Neural progenitor cell (in vitro differentiated cells): ENCODE data around the gene EXOC4. TPM values are rescaled to one million over a fixed set of nuclear protein-coding genes. Genes with fewer than 3 reads are reported as not detected.

Experiments
- DNase-seq: peaks from one replicate; pipeline ENCODE4 v3.0.0-alpha.2; 2016; ENCODE audit warnings: low spot score
- H2AFZ ChIP-seq: fragments of 200-600 bp; sonication (generic); replicated peaks from 2 replicates; pipeline ENCODE4 v1.6.1; 2016; ENCODE audit warnings: antibody characterized with exemption
- H3F3A ChIP-seq: fragments of 200-600 bp; sonication (generic); 2 replicates; pipeline ENCODE4 v1.6.1; 2016; ENCODE audit warnings: antibody characterized with exemption, low read depth
- H3K27ac ChIP-seq: fragments of 200-600 bp; sonication (generic); 2 replicates; pipeline ENCODE4 v1.5.1; 2016; ENCODE audit warnings: mild to moderate bottlenecking
- H3K27me3 ChIP-seq: fragments of 200-600 bp; sonication (generic); 2 replicates; pipeline ENCODE4 v1.6.1; 2016; ENCODE audit warnings: mild to moderate bottlenecking, moderate library complexity
- H3K36me3 ChIP-seq: fragments of 200-600 bp; sonication (generic); 2 replicates; pipeline ENCODE4 v1.5.1; 2016
- H3K4me1 ChIP-seq: fragments of 200-600 bp; sonication (generic); 2 replicates; pipeline ENCODE4 v1.6.1; 2016; ENCODE audit warnings: mixed run types
- H3K4me2 ChIP-seq: fragments of 200-600 bp; sonication (generic); 2 replicates; pipeline ENCODE4 v1.6.1; 2016
- H3K4me3 ChIP-seq: fragments of 200-600 bp; sonication (generic); 2 replicates; pipeline ENCODE4 v1.5.1; 2016
- H3K79me2 ChIP-seq: fragments of 200-600 bp; sonication (generic); 2 replicates; pipeline ENCODE4 v1.6.1; 2016; ENCODE audit warnings: low read depth
- H3K9ac ChIP-seq: fragments of 200-600 bp; sonication (generic); 2 replicates; pipeline ENCODE4 v1.6.1; 2016
- H3K9me3 ChIP-seq: fragments of 200-600 bp; sonication (generic); 2 replicates; pipeline ENCODE4 v1.5.1; 2016; ENCODE audit warnings: low read depth
- H4K20me1 ChIP-seq: fragments of 200-600 bp; sonication (generic); 2 replicates; pipeline ENCODE4 v1.6.1; 2016; ENCODE audit warnings: low read depth
- H3K27ac Mint-ChIP-seq: 3 replicates; pipeline ENCODE4 v1.8.0; 2021; ENCODE audit warnings: mixed read lengths
- H3K27me3 Mint-ChIP-seq: 2 replicates; pipeline ENCODE4 v1.8.0; 2022; ENCODE audit warnings: low read depth, mild to moderate bottlenecking, inconsistent platforms, moderate library complexity, mixed read lengths; ENCODE audit not compliant: insufficient read depth
- H3K36me3 Mint-ChIP-seq: 3 replicates; pipeline ENCODE4 v1.8.0; 2021; ENCODE audit warnings: mixed read lengths
- H3K4me1 Mint-ChIP-seq: 3 replicates; pipeline ENCODE4 v1.8.0; 2021; ENCODE audit warnings: mixed read lengths
- H3K4me3 Mint-ChIP-seq: 3 replicates; pipeline ENCODE4 v1.8.0; 2021; ENCODE audit warnings: mild to moderate bottlenecking, moderate library complexity, mixed read lengths
- H3K9me3 Mint-ChIP-seq: 3 replicates; pipeline ENCODE4 v1.8.0; 2020; ENCODE audit warnings: mixed read lengths
- CTCF ChIP-seq: fragments of 200-600 bp; sonication (generic); IDR thresholded peaks from 2 replicates; pipeline ENCODE4 v1.5.1; 2017; ENCODE audit warnings: antibody characterized with exemption, mild to moderate bottlenecking
- EZH2 ChIP-seq: fragments of 200-600 bp; sonication (generic); IDR thresholded peaks from 2 replicates; pipeline ENCODE4 v1.6.1; 2017; ENCODE audit warnings: antibody characterized with exemption, mild to moderate bottlenecking, moderate library complexity
- EZH2phosphoT487 ChIP-seq: fragments of 200-600 bp; sonication (generic); IDR thresholded peaks from 2 replicates; pipeline ENCODE4 v1.6.1; 2017; ENCODE audit warnings: antibody characterized with exemption
- total RNA-seq: library from RNA; depleted of rRNA; stranded (reverse); fragments of >200 nt; gene quantifications from 2 replicates; pipeline ENCODE4 v1.2.3, GENCODE V29; 2015; ENCODE audit warnings: low replicate concordance

Gene EXOC4
- total RNA-seq, 1 donor from 2014 or later: 129 TPM

- Mint-ChIP-seq H3K4me1 (no peaks in the 10 kb centered on the region), H3K36me3 (peaks cover 4% of the 10 kb centered on the region)
- H2AFZ ChIP-seq: no peak overlapping the region
Measured at GRCh38 chr7:133961724-133962123, 708.8 kb downstream of the EXOC4 start.

GRCh38 chr7:133962646-133963045 is 709.8 kb downstream of the EXOC4 start:
- H3K9ac ChIP-seq: no peak overlapping the region
- no peaks in the 10 kb centered on the region for H4K20me1 ChIP-seq
- H3K36me3 ChIP-seq: no peaks in the 10 kb centered on the region
- no peak for TF ChIP-seq EZH2
- no peak for TF ChIP-seq EZH2phosphoT487
- no peak for TF ChIP-seq CTCF
- no peak overlapping the region for H3K4me2 ChIP-seq
- no peaks in the 10 kb centered on the region for H3F3A ChIP-seq
- no peaks in the 10 kb centered on the region for H3K27me3 ChIP-seq
- H3K4me3 ChIP-seq: no peak overlapping the region
- H3K9me3 ChIP-seq: no peaks in the 10 kb centered on the region
- Mint-ChIP-seq H3K36me3 (peaks cover 7% of the 10 kb centered on the region), H3K27me3 (no peaks in the 10 kb centered on the region), H3K9me3 (peaks cover 28% of the 10 kb centered on the region), H3K4me1 (no peaks in the 10 kb centered on the region), H3K27ac (no peak overlapping the region), H3K4me3 (no peak overlapping the region)
- no peak for DNase-seq
- no peak overlapping the region for H3K27ac ChIP-seq
- no peak overlapping the region for H2AFZ ChIP-seq
- H3K4me1 ChIP-seq: peaks cover 2% of the 10 kb centered on the region
- no peaks in the 10 kb centered on the region for H3K79me2 ChIP-seq

More at GRCh38 chr7:133961724-133962123, 708.8 kb downstream of the EXOC4 start:
- Histone ChIP-seq H3K27me3 (no peaks in the 10 kb centered on the region), H3K9me3 (no peaks in the 10 kb centered on the region), H3F3A (no peaks in the 10 kb centered on the region), H3K4me1 (peaks cover 8% of the 10 kb centered on the region), H4K20me1 (no peaks in the 10 kb centered on the region), H3K9ac (no peak overlapping the region), H3K4me2 (no peak overlapping the region), H3K4me3 (no peak overlapping the region), H3K36me3 (no peaks in the 10 kb centered on the region), H3K79me2 (no peaks in the 10 kb centered on the region), H3K27ac (no peak overlapping the region)
- Mint-ChIP-seq H3K27me3 (no peaks in the 10 kb centered on the region), H3K9me3 (peaks cover 19% of the 10 kb centered on the region), H3K4me3 (no peak overlapping the region), H3K27ac (no peak overlapping the region)
- no peak for DNase-seq
- TF ChIP-seq CTCF (no peak), EZH2phosphoT487 (no peak), EZH2 (no peak)

DNA sequence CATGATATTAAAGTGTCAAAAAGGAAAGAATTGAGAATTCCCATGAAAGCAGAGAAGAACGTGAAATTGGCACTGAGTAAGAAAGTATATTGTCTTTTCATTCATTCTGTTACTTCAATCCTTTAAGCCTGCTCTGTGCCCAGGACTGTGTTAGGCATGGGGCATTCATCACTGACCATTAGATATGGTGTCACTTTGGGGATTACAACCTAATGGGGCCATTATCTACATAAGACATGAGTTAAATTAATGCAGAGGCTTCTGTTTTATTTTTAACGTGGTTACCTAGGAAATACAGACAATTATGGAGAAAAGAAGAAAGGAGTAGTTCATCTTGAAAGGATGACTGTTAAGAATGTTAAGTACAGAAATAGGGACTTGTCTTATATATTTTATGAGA is 710.8 kb downstream of the EXOC4 start:
- no peaks in the 10 kb centered on the region for H4K20me1 ChIP-seq
- H3K36me3 Mint-ChIP-seq: peaks cover 7% of the 10 kb centered on the region
- peaks cover 32% of the 10 kb centered on the region for H3K9me3 Mint-ChIP-seq
- H3K4me1 ChIP-seq: no peaks in the 10 kb centered on the region
- no peak overlapping the region for H3K4me3 Mint-ChIP-seq
- no peak overlapping the region for H3K27ac Mint-ChIP-seq
- H3K27me3 ChIP-seq: no peaks in the 10 kb centered on the region
- no peak overlapping the region for H3K9ac ChIP-seq
- H3K4me1 Mint-ChIP-seq: no peaks in the 10 kb centered on the region
- TF ChIP-seq EZH2phosphoT487 (no peak), EZH2 (no peak)
- H3K36me3 ChIP-seq: no peaks in the 10 kb centered on the region
- H3K27ac ChIP-seq: no peak overlapping the region
- H3K79me2 ChIP-seq: no peaks in the 10 kb centered on the region
- no peaks in the 10 kb centered on the region for H3K9me3 ChIP-seq
- no peaks in the 10 kb centered on the region for H3K27me3 Mint-ChIP-seq
- DNase-seq: no peak
- no peaks in the 10 kb centered on the region for H3F3A ChIP-seq
- H3K4me3 ChIP-seq: no peak overlapping the region
- H3K4me2 ChIP-seq: no peak overlapping the region
- H2AFZ ChIP-seq: no peak overlapping the region

GRCh38 chr7:133971625-133972024 is 718.7 kb downstream of the EXOC4 start:
- Histone ChIP-seq H3K27me3 (no peaks in the 10 kb centered on the region), H3K9me3 (no peaks in the 10 kb centered on the region), H3K4me1 (peaks cover 2% of the 10 kb centered on the region), H3F3A (no peaks in the 10 kb centered on the region), H3K27ac (no peak overlapping the region), H2AFZ (no peak overlapping the region), H3K4me2 (no peak overlapping the region), H3K4me3 (no peak overlapping the region), H3K36me3 (no peaks in the 10 kb centered on the region), H3K9ac (no peak overlapping the region), H3K79me2 (no peaks in the 10 kb centered on the region), H4K20me1 (no peaks in the 10 kb centered on the region)
- DNase-seq: no peak
- no peak overlapping the region for H3K4me3 Mint-ChIP-seq
- peaks cover 22% of the 10 kb centered on the region for H3K9me3 Mint-ChIP-seq
- no peak for TF ChIP-seq EZH2phosphoT487
- TF ChIP-seq EZH2: no peak
- TF ChIP-seq CTCF: no peak
- H3K4me1 Mint-ChIP-seq: no peaks in the 10 kb centered on the region
- H3K27me3 Mint-ChIP-seq: no peaks in the 10 kb centered on the region
- H3K27ac Mint-ChIP-seq: no peak overlapping the region
- peaks cover 3% of the 10 kb centered on the region for H3K36me3 Mint-ChIP-seq
